Measurements from ENCODE around the gene GIPR.

The GIPR gene

DNA sequence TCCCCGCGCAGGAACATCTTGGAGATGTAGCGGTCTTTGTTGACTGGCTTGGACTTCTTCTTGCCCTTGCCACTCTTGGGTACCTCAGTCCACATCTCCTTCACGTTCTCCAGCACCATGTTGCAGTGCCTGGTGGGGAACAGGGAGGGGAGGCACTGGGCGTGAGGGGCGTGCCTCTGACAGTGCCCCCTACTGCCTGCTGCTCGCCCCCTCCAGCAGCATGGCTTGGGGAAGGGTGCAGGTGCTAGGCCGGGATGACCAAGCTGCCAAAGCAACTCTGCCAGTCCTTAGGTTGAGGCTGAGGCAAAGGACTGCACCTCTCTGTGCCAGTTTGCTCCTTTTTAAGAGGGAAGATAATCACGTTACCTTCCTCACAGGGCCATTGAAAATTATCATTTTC is 19.6 kb downstream of the GIPR start:
- H3K36me3 ChIP-seq (ENCODE audit: control insufficient read depth in 5 of 5, insufficient read depth in 5 of 5, low read length in 5 of 5): peaks cover 0 to 42% (median 38%) of the 10 kb centered on the region in 5 donors
- no peaks in the 10 kb centered on the region for H3K9me3 ChIP-seq (ENCODE audit: control insufficient read depth in 5 of 5, low read length in 5 of 5)
- no peak overlapping the region for H3K27ac ChIP-seq (ENCODE audit: low read depth, low read length)

DNA sequence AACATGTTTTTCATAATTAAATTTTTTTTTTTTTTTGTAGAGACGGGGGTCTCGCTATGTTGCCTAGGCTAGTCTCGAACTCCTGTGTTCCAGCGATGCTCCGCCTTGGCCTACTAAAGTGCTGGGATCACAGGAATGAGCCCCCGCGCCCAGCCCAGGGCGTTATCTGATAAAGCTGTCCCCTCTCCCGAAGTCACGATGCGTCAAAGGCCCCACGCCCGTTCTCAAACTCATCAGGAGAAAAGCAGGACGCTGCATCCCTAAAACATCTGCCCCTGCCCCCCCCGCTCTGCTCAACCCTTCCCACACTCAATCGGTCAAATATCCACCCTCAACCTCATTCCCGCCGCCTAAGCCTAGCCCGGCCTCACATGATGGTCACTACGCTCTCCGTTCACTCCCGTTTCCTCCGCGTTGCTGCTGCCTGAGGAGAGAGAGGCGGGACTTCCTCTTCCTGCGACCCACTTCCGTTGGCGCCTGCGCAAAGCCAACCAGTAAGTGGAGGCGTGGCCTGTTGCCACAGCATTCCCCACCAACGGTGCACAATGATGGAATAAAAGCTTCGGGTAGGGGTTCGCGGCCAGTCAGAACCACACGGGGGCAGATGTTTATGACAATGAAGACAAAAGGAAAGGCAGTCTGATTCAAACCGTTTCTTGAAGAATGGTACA is 23.6 kb downstream of the GIPR start, which contains the start of gene SNRPD2:
Gene SNRPD2 (minus strand): TSS at position 438 of the 671 bp plus-strand sequence. CDS start 65 bp downstream, at position 373.
- Histone ChIP-seq H3K4me1 (ENCODE audit: control insufficient read depth in 5 of 5, insufficient read depth in 5 of 5, low read length in 5 of 5) (peaks cover 2 to 30% (median 20%) of the 10 kb centered on the region in 5 donors), H3K27me3 (ENCODE audit: control insufficient read depth in 5 of 5, insufficient read depth in 4 of 5, low read length in 5 of 5) (no peaks in the 10 kb centered on the region), H3K4me3 (ENCODE audit: low read depth in 1 of 5, low read length in 5 of 5) (peak within 1 kb of the TSS; percentile 83 to 92 (median 88)), H3K27ac (ENCODE audit: low read depth, low read length) (peak within 1 kb of the TSS; percentile 93), H3K9ac (ENCODE audit: low read length in 5 of 5) (peak within 1 kb of the TSS; percentile 35 to 90 (median 88)), H3K9me3 (ENCODE audit: control insufficient read depth in 5 of 5, low read length in 5 of 5) (no peaks in the 10 kb centered on the region), H3K36me3 (ENCODE audit: control insufficient read depth in 5 of 5, insufficient read depth in 5 of 5, low read length in 5 of 5) (peaks cover 0 to 23% (median 17%) of the 10 kb centered on the region in 5 donors)

More for the DNA sequence above, 19.6 kb downstream of the GIPR start:
- H3K4me3 ChIP-seq (ENCODE audit: low read depth in 1 of 5, low read length in 5 of 5): no peak overlapping the region
- H3K4me1 ChIP-seq (ENCODE audit: control insufficient read depth in 5 of 5, insufficient read depth in 5 of 5, low read length in 5 of 5): peaks cover 2 to 19% (median 9%) of the 10 kb centered on the region in 5 donors
- H3K9ac ChIP-seq (ENCODE audit: low read length in 5 of 5): no peak overlapping the region
- no peaks in the 10 kb centered on the region for H3K27me3 ChIP-seq (ENCODE audit: control insufficient read depth in 5 of 5, insufficient read depth in 4 of 5, low read length in 5 of 5)

GRCh38 chr19:45692187-45693105 is 24.4 kb downstream of the GIPR start, which contains the start of gene QPCTL:
QPCTL (plus strand) TSS chr19:45692666; CDS start chr19:45692704, 38 bp downstream.
- H3K4me3 ChIP-seq (ENCODE audit: low read depth in 1 of 5, low read length in 5 of 5): peak within 1 kb of the TSS; percentile 83 to 92 (median 88)
- peaks cover 2 to 30% (median 20%) of the 10 kb centered on the region in 5 donors for H3K4me1 ChIP-seq (ENCODE audit: control insufficient read depth in 5 of 5, insufficient read depth in 5 of 5, low read length in 5 of 5)
- no peaks in the 10 kb centered on the region for H3K27me3 ChIP-seq (ENCODE audit: control insufficient read depth in 5 of 5, insufficient read depth in 4 of 5, low read length in 5 of 5)
- peak within 1 kb of the TSS; percentile 35 to 90 (median 88) for H3K9ac ChIP-seq (ENCODE audit: low read length in 5 of 5)
- H3K36me3 ChIP-seq (ENCODE audit: control insufficient read depth in 5 of 5, insufficient read depth in 5 of 5, low read length in 5 of 5): peaks cover 0 to 17% (median 11%) of the 10 kb centered on the region in 5 donors
- H3K9me3 ChIP-seq (ENCODE audit: control insufficient read depth in 5 of 5, low read length in 5 of 5): no peaks in the 10 kb centered on the region
- peak within 1 kb of the TSS; percentile 93 for H3K27ac ChIP-seq (ENCODE audit: low read depth, low read length)

DNA sequence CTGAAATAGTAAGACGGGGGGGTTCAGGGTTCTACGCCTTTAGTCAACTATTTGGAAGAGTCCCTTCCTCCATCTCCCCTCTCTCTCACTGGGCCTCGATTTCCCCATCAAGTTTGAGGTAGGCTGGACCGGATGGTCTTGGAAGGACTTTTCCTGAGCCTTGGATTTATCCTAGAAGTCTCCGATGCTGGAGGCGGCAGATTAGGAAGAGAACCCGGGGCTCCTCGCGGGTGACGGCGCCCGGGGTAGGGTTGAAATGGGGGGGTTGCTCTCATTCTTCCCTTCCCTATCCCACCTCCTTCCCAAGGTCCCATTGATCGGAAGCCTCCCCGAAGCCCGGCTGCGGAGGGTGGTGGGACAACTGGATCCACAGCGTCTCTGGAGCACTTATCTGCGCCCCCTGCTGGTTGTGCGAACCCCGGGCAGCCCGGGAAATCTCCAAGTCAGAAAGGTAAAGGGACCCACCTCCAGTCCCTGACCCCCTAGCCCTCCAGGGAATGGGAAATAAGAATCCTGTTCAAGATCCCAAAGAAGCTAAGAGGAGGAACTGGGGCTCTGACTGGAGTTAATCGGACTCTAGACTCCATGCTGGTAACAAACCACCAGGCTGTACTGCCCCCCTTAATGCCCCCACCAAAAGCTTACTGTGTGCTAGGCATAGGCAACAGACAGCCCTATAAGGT is 25.2 kb downstream of the GIPR start:
- Histone ChIP-seq H3K27ac (ENCODE audit: low read depth, low read length) (peak overlapping the region; percentile 93), H3K9ac (ENCODE audit: low read length in 5 of 5) (peak overlapping the region; percentile 35 to 90 (median 64)), H3K4me3 (ENCODE audit: low read depth in 1 of 5, low read length in 5 of 5) (peak overlapping the region; percentile 83 to 91 (median 86)), H3K4me1 (ENCODE audit: control insufficient read depth in 5 of 5, insufficient read depth in 5 of 5, low read length in 5 of 5) (peaks cover 2 to 30% (median 20%) of the 10 kb centered on the region in 5 donors), H3K36me3 (ENCODE audit: control insufficient read depth in 5 of 5, insufficient read depth in 5 of 5, low read length in 5 of 5) (peaks cover 0 to 9% (median 3%) of the 10 kb centered on the region in 5 donors), H3K27me3 (ENCODE audit: control insufficient read depth in 5 of 5, insufficient read depth in 4 of 5, low read length in 5 of 5) (no peaks in the 10 kb centered on the region), H3K9me3 (ENCODE audit: control insufficient read depth in 5 of 5, low read length in 5 of 5) (no peaks in the 10 kb centered on the region)

DNA sequence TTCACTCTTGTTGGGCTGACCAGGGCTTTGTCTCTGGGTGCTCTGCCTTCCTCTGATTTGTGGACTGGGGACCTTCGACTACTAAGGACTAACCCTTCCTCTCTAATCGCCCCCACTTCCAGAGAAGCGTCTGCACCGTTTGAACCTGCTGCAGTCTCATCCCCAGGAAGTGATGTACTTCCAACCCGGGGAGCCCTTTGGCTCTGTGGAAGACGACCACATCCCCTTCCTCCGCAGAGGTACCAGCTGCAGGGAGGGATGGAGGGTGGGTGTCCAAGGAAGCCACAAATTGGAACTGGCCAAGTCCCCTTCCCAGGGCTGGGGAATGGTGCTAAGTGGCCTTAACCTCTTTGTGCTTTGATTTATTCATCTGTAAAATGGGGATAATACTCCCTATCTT is 33.7 kb downstream of the GIPR start:
- Histone ChIP-seq H3K36me3 (ENCODE audit: control insufficient read depth in 5 of 5, insufficient read depth in 5 of 5, low read length in 5 of 5) (peaks cover 0 to 7% (median 4%) of the 10 kb centered on the region in 5 donors), H3K9me3 (ENCODE audit: control insufficient read depth in 5 of 5, low read length in 5 of 5) (no peaks in the 10 kb centered on the region)

GRCh38 chr19:45705115-45705514 is 37.1 kb downstream of the GIPR start:
- no peak overlapping the region for H3K27ac ChIP-seq (ENCODE audit: low read depth, low read length)
- peaks cover 0 to 7% (median 4%) of the 10 kb centered on the region in 5 donors for H3K36me3 ChIP-seq (ENCODE audit: control insufficient read depth in 5 of 5, insufficient read depth in 5 of 5, low read length in 5 of 5)
- H3K27me3 ChIP-seq (ENCODE audit: control insufficient read depth in 5 of 5, insufficient read depth in 4 of 5, low read length in 5 of 5): no peaks in the 10 kb centered on the region
- no peak overlapping the region for H3K4me3 ChIP-seq (ENCODE audit: low read depth in 1 of 5, low read length in 5 of 5)
- H3K9ac ChIP-seq (ENCODE audit: low read length in 5 of 5): no peak overlapping the region
- H3K4me1 ChIP-seq (ENCODE audit: control insufficient read depth in 5 of 5, insufficient read depth in 5 of 5, low read length in 5 of 5): peaks cover 0 to 9% (median 0%) of the 10 kb centered on the region in 5 donors
- no peaks in the 10 kb centered on the region for H3K9me3 ChIP-seq (ENCODE audit: control insufficient read depth in 5 of 5, low read length in 5 of 5)

More for the DNA sequence above, 33.7 kb downstream of the GIPR start:
- no peak overlapping the region for H3K4me3 ChIP-seq (ENCODE audit: low read depth in 1 of 5, low read length in 5 of 5)
- no peak overlapping the region for H3K9ac ChIP-seq (ENCODE audit: low read length in 5 of 5)
- no peaks in the 10 kb centered on the region for H3K27me3 ChIP-seq (ENCODE audit: control insufficient read depth in 5 of 5, insufficient read depth in 4 of 5, low read length in 5 of 5)
- H3K4me1 ChIP-seq (ENCODE audit: control insufficient read depth in 5 of 5, insufficient read depth in 5 of 5, low read length in 5 of 5): no peaks in the 10 kb centered on the region
- H3K27ac ChIP-seq (ENCODE audit: low read depth, low read length): no peak overlapping the region

DNA sequence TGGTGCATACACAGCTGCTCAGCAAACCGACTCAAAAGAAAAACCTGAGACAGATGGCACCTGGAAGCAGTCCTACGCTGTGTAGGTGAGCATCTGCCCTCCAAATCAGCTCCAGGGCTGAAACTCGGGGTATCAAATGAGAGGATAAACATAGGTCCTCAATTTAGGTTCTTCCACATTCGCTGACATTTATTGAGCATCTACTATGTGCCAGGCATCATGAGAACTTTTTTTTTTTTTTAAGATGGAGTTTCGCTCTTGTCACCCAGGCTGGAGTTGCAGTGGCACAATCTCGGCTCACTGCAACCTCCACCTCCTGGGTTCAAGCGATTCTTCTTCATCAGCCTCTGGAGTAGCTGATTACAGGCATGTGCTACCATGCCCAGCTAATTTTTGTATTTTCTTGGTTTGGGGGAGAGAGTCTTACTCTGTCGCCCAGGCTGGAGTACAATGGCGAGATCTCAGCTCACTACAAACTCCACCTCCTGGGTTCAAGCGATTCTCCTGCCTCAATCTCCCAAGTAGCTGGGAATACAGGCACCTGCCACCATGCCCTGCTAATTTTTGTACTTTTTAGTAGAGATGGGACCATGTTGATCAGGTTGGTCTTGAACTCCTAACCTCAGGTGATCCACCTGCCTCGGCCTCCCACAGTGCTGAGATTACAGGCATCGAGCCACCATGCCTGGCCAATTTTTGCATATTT is 37.8 kb downstream of the GIPR start:
- Histone ChIP-seq H3K9ac (ENCODE audit: low read length in 5 of 5) (no peak overlapping the region), H3K4me1 (ENCODE audit: control insufficient read depth in 5 of 5, insufficient read depth in 5 of 5, low read length in 5 of 5) (peaks cover 0 to 16% (median 6%) of the 10 kb centered on the region in 5 donors), H3K36me3 (ENCODE audit: control insufficient read depth in 5 of 5, insufficient read depth in 5 of 5, low read length in 5 of 5) (peaks cover 0 to 7% (median 4%) of the 10 kb centered on the region in 5 donors), H3K4me3 (ENCODE audit: low read depth in 1 of 5, low read length in 5 of 5) (no peak overlapping the region), H3K9me3 (ENCODE audit: control insufficient read depth in 5 of 5, low read length in 5 of 5) (no peaks in the 10 kb centered on the region), H3K27me3 (ENCODE audit: control insufficient read depth in 5 of 5, insufficient read depth in 4 of 5, low read length in 5 of 5) (no peaks in the 10 kb centered on the region), H3K27ac (ENCODE audit: low read depth, low read length) (no peak overlapping the region)

DNA sequence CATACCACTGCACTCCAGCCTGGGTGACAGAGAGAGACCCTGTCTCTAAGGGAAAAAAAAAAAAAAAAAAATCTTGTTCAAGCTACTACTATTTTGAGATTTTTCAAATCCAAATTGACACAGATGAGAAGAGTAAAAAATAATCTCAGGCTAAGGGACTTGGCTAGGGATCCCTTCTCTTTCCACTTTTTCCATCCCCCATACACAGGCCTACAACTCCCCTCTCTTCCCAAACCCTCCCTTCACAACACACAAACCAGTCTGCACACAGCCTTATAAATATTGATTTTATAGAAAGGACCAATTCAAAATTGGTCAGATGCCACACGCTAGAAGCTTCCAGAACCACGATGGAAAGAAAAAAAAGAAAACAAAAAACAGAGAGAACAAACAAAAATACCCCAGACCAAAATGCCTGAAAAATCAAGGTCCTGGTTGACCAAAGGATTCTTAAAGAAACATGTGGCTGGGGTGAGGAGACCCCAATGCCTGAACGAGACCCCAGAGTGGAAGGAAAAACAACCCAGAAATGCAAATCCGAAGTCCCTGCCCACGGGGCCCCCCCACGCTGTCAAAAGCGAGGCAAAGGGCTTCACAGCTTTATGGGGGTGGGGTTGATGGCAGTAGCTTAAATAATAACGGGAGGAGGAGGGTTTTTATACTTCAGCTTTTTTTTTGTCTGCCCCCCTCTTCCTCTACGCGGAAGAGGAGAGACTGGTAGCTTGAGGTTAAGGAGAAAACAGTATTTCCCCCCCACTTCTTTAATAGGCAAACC is 42.5 kb downstream of the GIPR start:
- no peaks in the 10 kb centered on the region for H3K9me3 ChIP-seq (ENCODE audit: control insufficient read depth in 5 of 5, low read length in 5 of 5)
- no peak overlapping the region for H3K4me3 ChIP-seq (ENCODE audit: low read depth in 1 of 5, low read length in 5 of 5)
- peaks cover 0 to 16% (median 8%) of the 10 kb centered on the region in 5 donors for H3K4me1 ChIP-seq (ENCODE audit: control insufficient read depth in 5 of 5, insufficient read depth in 5 of 5, low read length in 5 of 5)
- peak overlapping the region in 2 of 5 donors; percentile 20 to 40 for H3K9ac ChIP-seq (ENCODE audit: low read length in 5 of 5)
- H3K27ac ChIP-seq (ENCODE audit: low read depth, low read length): peak overlapping the region; percentile 60
- no peaks in the 10 kb centered on the region for H3K27me3 ChIP-seq (ENCODE audit: control insufficient read depth in 5 of 5, insufficient read depth in 4 of 5, low read length in 5 of 5)
- H3K36me3 ChIP-seq (ENCODE audit: control insufficient read depth in 5 of 5, insufficient read depth in 5 of 5, low read length in 5 of 5): peaks cover 0 to 19% (median 16%) of the 10 kb centered on the region in 5 donors

Data from subcutaneous abdominal adipose tissue (tissue), 5 donors.